H9 (cell line): ENCODE measurements around the gene ABHD12. TPM values are rescaled to one million over a fixed set of nuclear protein-coding genes. Genes with fewer than 3 reads are reported as not detected.

ENCODE experiments used
- DNase-seq: peaks from one replicate; pipeline ENCODE4 v3.0.0-alpha.2; 2017
- H2AFZ ChIP-seq: one replicate; pipeline ENCODE4 v1.6.1; 2013; ENCODE audit warnings: mild to moderate bottlenecking, low read length, control low read depth, moderate library complexity
- H2AK5ac ChIP-seq: 2 replicates; pipeline ENCODE4 v1.6.1; 2013; ENCODE audit warnings: low read length, control low read depth, mixed read lengths; ENCODE audit not compliant: insufficient read length
- H2BK120ac ChIP-seq: one replicate; pipeline ENCODE4 v1.6.1; 2013; ENCODE audit warnings: low read depth, mild to moderate bottlenecking, low read length, control low read depth, inconsistent platforms; ENCODE audit not compliant: poor library complexity, severe bottlenecking
- H2BK12ac ChIP-seq: 2 replicates; pipeline ENCODE4 v1.6.1; 2013; ENCODE audit warnings: low read length, control low read depth, mixed read lengths, low read depth; ENCODE audit not compliant: insufficient read length
- H2BK15ac ChIP-seq: 2 replicates; pipeline ENCODE4 v1.6.1; 2013; ENCODE audit warnings: low read depth, low read length, control low read depth
- H2BK20ac ChIP-seq: one replicate; pipeline ENCODE4 v1.6.1; 2013; ENCODE audit warnings: low read depth, mild to moderate bottlenecking, low read length, control low read depth, inconsistent platforms; ENCODE audit not compliant: poor library complexity, severe bottlenecking
- H2BK5ac ChIP-seq: 2 replicates; pipeline ENCODE4 v1.6.1; 2013; ENCODE audit warnings: low read length, control low read depth, mixed read lengths; ENCODE audit not compliant: insufficient read length
- H3K14ac ChIP-seq: 2 replicates; pipeline ENCODE4 v1.6.1; 2013; ENCODE audit warnings: low read length, control low read depth; ENCODE audit not compliant: insufficient read depth
- H3K18ac ChIP-seq: 2 replicates; pipeline ENCODE4 v1.6.1; 2013; ENCODE audit warnings: low read depth, mild to moderate bottlenecking, mixed read lengths, low read length, control low read depth; ENCODE audit not compliant: insufficient read length
- H3K23ac ChIP-seq: 2 replicates; pipeline ENCODE4 v1.6.1; 2013; ENCODE audit warnings: low read length, control low read depth, mixed read lengths, low read depth; ENCODE audit not compliant: insufficient read length
- H3K23me2 ChIP-seq: 2 replicates; pipeline ENCODE4 v1.6.1; 2013; ENCODE audit warnings: low read depth, mild to moderate bottlenecking, mixed read lengths, low read length, control low read depth; ENCODE audit not compliant: insufficient read length, poor library complexity, severe bottlenecking
- H3K27ac ChIP-seq: 2 replicates; pipeline ENCODE4 v1.5.1; 2013; ENCODE audit warnings: low read length, control low read depth, mixed read lengths, low read depth; ENCODE audit not compliant: insufficient read length
- H3K27me3 ChIP-seq: 2 replicates; pipeline ENCODE4 v1.6.1; 2013; ENCODE audit warnings: low read length, control low read depth, inconsistent platforms; ENCODE audit not compliant: insufficient read depth
- H3K4ac ChIP-seq: 2 replicates; pipeline ENCODE4 v1.6.1; 2013; ENCODE audit warnings: low read depth, mild to moderate bottlenecking, control low read depth, inconsistent platforms, low read length, moderate library complexity
- H3K4me1 ChIP-seq: 2 replicates; pipeline ENCODE4 v1.6.1; 2013; ENCODE audit warnings: low read length, control low read depth, inconsistent platforms; ENCODE audit not compliant: insufficient read depth
- H3K4me2 ChIP-seq: 2 replicates; pipeline ENCODE4 v1.6.1; 2013; ENCODE audit warnings: low read length, control low read depth, mixed read lengths; ENCODE audit not compliant: insufficient read length, insufficient read depth
- H3K56ac ChIP-seq: 2 replicates; pipeline ENCODE4 v1.6.1; 2013; ENCODE audit warnings: low read depth, mild to moderate bottlenecking, mixed read lengths, low read length, control low read depth; ENCODE audit not compliant: insufficient read length
- H3K79me1 ChIP-seq: 2 replicates; pipeline ENCODE4 v1.6.1; 2013; ENCODE audit warnings: low read depth, mild to moderate bottlenecking, moderate library complexity, low read length, control low read depth, inconsistent platforms; ENCODE audit not compliant: insufficient read depth, poor library complexity, severe bottlenecking
- H3K79me2 ChIP-seq: 2 replicates; pipeline ENCODE4 v1.6.1; 2013; ENCODE audit warnings: low read length, control low read depth, inconsistent platforms; ENCODE audit not compliant: insufficient read depth
- H3K9ac ChIP-seq: 2 replicates; pipeline ENCODE4 v1.6.1; 2013; ENCODE audit warnings: low read length, control low read depth, mixed read lengths; ENCODE audit not compliant: insufficient read length; ENCODE audit errors: extremely low read depth
- H3K9me3 ChIP-seq: one replicate; pipeline ENCODE4 v1.6.1; 2013; ENCODE audit warnings: low read depth, low read length, inconsistent platforms; ENCODE audit not compliant: control insufficient read depth
- H3T11ph ChIP-seq: one replicate; pipeline ENCODE4 v1.6.1; 2013; ENCODE audit warnings: mild to moderate bottlenecking, low read length, control low read depth, inconsistent platforms
- H4K20me1 ChIP-seq: one replicate; pipeline ENCODE4 v1.6.1; 2013; ENCODE audit not compliant: control insufficient read depth, insufficient read length, insufficient read depth
- H4K5ac ChIP-seq: 2 replicates; pipeline ENCODE4 v1.6.1; 2013; ENCODE audit warnings: low read depth, mild to moderate bottlenecking, mixed read lengths, low read length, control low read depth; ENCODE audit not compliant: insufficient read length
- H4K8ac ChIP-seq: replicated peaks from 2 replicates; pipeline ENCODE4 v1.6.1; 2013; ENCODE audit warnings: low read length, control low read depth, mixed read lengths, low read depth; ENCODE audit not compliant: insufficient read length
- H4K91ac ChIP-seq: 2 replicates; pipeline ENCODE4 v1.6.1; 2013; ENCODE audit warnings: low read depth, mild to moderate bottlenecking, moderate library complexity, mixed read lengths, low read length, control low read depth; ENCODE audit not compliant: insufficient read length
- H3K27ac Mint-ChIP-seq, 3 experiments: 2 replicates in 2 of 3; 3 replicates in 1 of 3; pipeline ENCODE4 v1.8.0; 2020 to 2021; ENCODE audit warnings: mixed read lengths in 3 of 3, mild to moderate bottlenecking in 1 of 3, moderate library complexity in 1 of 3
- H3K27me3 Mint-ChIP-seq: 2 replicates; pipeline ENCODE4 v1.8.0; 2021; ENCODE audit warnings: low read depth, mild to moderate bottlenecking, moderate library complexity, mixed read lengths
- H3K36me3 Mint-ChIP-seq, 3 experiments: 2 replicates in 2 of 3; 3 replicates in 1 of 3; pipeline ENCODE4 v1.8.0; 2020 to 2021; ENCODE audit warnings: low read depth in 3 of 3, mixed read lengths in 3 of 3; ENCODE audit not compliant: insufficient read depth in 1 of 3
- H3K4me1 Mint-ChIP-seq, 2 experiments: 2 replicates each; pipeline ENCODE4 v1.8.0; 2020; ENCODE audit warnings: mixed read lengths in 2 of 2
- H3K4me3 Mint-ChIP-seq, 2 experiments: 2 replicates in 1 of 2; 3 replicates in 1 of 2; pipeline ENCODE4 v1.8.0; 2020 to 2021; ENCODE audit warnings: mild to moderate bottlenecking in 2 of 2, mixed read lengths in 2 of 2, moderate library complexity in 1 of 2
- H3K9me3 Mint-ChIP-seq, 2 experiments: 2 replicates in 1 of 2; 3 replicates in 1 of 2; pipeline ENCODE4 v1.8.0; 2020; ENCODE audit warnings: mild to moderate bottlenecking in 2 of 2, mixed read lengths in 2 of 2, moderate library complexity in 1 of 2
- WGBS: extraction: QIAGEN DNeasy Blood & Tissue Kit; methylation state at CpG from one replicate; pipeline ENCODE4 v1.1.7; 2013; ENCODE audit warnings: missing lambda C conversion rate, low lambda C conversion rate, mixed read lengths; ENCODE audit not compliant: insufficient read length; ENCODE audit errors: extremely low coverage; 5-methylcytosine and 5-hydroxymethylcytosine counted together
- total RNA-seq: library from RNA; stranded (reverse); gene quantifications from 2 replicates; pipeline ENCODE4 v1.2.1, GENCODE V29; 2021
- TF ChIP-seq, protein P1 (sequence below): fragments of 200-600 bp; sonication (generic); conservative IDR thresholded peaks from 3 replicates; pipeline ENCODE4 v1.8.0; 2021; ENCODE audit warnings: antibody characterized with exemption, mild to moderate bottlenecking

ABHD12 gene
- total RNA-seq, 1 experiment from 2014 or later, result 54.4 TPM

DNA sequence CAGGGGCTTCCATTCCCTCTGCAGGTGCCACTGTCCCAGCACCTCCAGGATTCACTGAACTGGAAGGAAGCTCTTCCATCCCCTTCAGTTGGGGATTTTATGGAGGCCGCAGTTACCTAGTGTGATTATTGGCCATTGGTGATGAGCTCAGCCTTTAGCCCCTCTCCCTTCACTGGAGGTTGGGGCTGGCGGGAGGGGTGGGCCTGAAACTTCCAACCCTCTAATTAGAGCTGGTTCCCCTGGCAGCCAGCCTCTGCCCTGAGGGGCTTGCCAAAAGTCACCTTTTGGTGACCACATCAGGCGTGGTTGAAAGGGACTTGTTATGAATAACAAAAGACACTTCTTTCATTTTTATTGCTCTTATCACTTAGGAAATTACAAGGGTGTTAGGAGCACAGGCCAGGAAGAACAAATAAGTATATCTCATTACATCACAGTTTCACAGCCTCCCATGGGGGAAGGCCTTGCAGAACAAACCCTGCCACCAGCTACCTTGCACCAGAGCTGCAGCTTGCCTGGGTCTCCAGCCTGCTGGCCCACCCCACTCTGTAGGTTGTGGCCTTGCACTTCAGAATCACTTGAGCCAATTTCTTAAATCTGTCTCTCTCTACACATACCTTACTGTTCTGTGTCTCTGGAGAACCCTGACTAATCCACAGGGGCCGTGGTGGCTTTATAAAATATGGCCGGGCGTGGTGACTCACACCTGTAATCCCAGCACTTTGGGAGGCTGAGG is 137.8 kb downstream of the ABHD12 start:
- Histone ChIP-seq H4K5ac (no peak overlapping the region), H3K23ac (no peak overlapping the region), H3K4me1 (no peaks in the 10 kb centered on the region), H2BK120ac (no peak overlapping the region), H3K79me1 (no peaks in the 10 kb centered on the region), H4K8ac (no peak overlapping the region), H3K14ac (no peak overlapping the region), H3K56ac (no peak overlapping the region), H3K27ac (no peak overlapping the region), H3K18ac (no peak overlapping the region), H3K9ac (no peak overlapping the region), H3K27me3 (no peaks in the 10 kb centered on the region), H2BK5ac (no peak overlapping the region), H4K91ac (no peak overlapping the region), H3K9me3 (no peaks in the 10 kb centered on the region), H3T11ph (no peak overlapping the region), H2BK20ac (no peak overlapping the region), H3K4ac (no peak overlapping the region), H3K79me2 (peaks cover 7% of the 10 kb centered on the region; the same call in 1 of the 2 replicates), H3K23me2 (no peaks in the 10 kb centered on the region), H4K20me1 (no peaks in the 10 kb centered on the region), H2BK12ac (no peak overlapping the region), H2BK15ac (no peak overlapping the region), H3K4me2 (no peak overlapping the region), H2AK5ac (no peak overlapping the region), H2AFZ (no peak overlapping the region)
- TF ChIP-seq, protein P1, sequence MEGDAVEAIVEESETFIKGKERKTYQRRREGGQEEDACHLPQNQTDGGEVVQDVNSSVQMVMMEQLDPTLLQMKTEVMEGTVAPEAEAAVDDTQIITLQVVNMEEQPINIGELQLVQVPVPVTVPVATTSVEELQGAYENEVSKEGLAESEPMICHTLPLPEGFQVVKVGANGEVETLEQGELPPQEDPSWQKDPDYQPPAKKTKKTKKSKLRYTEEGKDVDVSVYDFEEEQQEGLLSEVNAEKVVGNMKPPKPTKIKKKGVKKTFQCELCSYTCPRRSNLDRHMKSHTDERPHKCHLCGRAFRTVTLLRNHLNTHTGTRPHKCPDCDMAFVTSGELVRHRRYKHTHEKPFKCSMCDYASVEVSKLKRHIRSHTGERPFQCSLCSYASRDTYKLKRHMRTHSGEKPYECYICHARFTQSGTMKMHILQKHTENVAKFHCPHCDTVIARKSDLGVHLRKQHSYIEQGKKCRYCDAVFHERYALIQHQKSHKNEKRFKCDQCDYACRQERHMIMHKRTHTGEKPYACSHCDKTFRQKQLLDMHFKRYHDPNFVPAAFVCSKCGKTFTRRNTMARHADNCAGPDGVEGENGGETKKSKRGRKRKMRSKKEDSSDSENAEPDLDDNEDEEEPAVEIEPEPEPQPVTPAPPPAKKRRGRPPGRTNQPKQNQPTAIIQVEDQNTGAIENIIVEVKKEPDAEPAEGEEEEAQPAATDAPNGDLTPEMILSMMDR, result no peak
- no peak overlapping the region; a peak in 1 of 7 replicates for H3K27ac Mint-ChIP-seq
- H3K4me3 Mint-ChIP-seq, result no peak overlapping the region
- no peaks in the 10 kb centered on the region for H3K9me3 Mint-ChIP-seq
- DNase-seq, result peak; percentile 21
- no peaks in the 10 kb centered on the region for H3K27me3 Mint-ChIP-seq
- peaks cover 4 to 12% (median 4%) of the 10 kb centered on the region in 3 experiments; a peak in 4 of 7 replicates for H3K36me3 Mint-ChIP-seq
- WGBS, result no CpG with 5 or more reads among the region's 6 CpGs
- peaks cover 27 to 34% of the 10 kb centered on the region in 2 experiments for H3K4me1 Mint-ChIP-seq
